IPS-20b (cell line): ENCODE measurements around the gene ZBTB18.

ENCODE experiments used
- H3K27ac ChIP-seq: one replicate; pipeline ENCODE4 v1.5.1; 2013; ENCODE audit warnings: low read length
- H3K27me3 ChIP-seq: 2 replicates; pipeline ENCODE4 v1.6.1; 2013; ENCODE audit warnings: mild to moderate bottlenecking, low read length, inconsistent platforms; ENCODE audit not compliant: insufficient read depth
- H3K36me3 ChIP-seq: 2 replicates; pipeline ENCODE4 v1.6.1; 2013; ENCODE audit warnings: low read depth, mild to moderate bottlenecking, inconsistent platforms, low read length, moderate library complexity; ENCODE audit not compliant: insufficient read depth
- H3K4me1 ChIP-seq: 2 replicates; pipeline ENCODE4 v1.6.1; 2013; ENCODE audit warnings: mild to moderate bottlenecking, control low read depth, inconsistent platforms, low read length, moderate library complexity; ENCODE audit not compliant: insufficient read depth
- H3K4me3 ChIP-seq: 2 replicates; pipeline ENCODE4 v1.5.1; 2013; ENCODE audit warnings: mild to moderate bottlenecking, low read length, inconsistent platforms
- H3K9ac ChIP-seq: 2 replicates; pipeline ENCODE4 v1.6.1; 2013; ENCODE audit warnings: low read depth, mild to moderate bottlenecking, inconsistent platforms, low read length, moderate library complexity
- H3K9me3 ChIP-seq: 2 replicates; pipeline ENCODE4 v1.6.1; 2013; ENCODE audit warnings: mild to moderate bottlenecking, low read depth, low read length, inconsistent platforms; ENCODE audit not compliant: insufficient read depth

Gene ZBTB18

GRCh38 chr1:244104309-244105060, 53.4 kb downstream of the ZBTB18 start:
- no peaks in the 10 kb centered on the region for H3K27me3 ChIP-seq

GRCh38 chr1:244106176-244106575, 55.1 kb downstream of the ZBTB18 start:
- Histone ChIP-seq H3K27ac (no peak overlapping the region), H3K27me3 (no peaks in the 10 kb centered on the region), H3K4me3 (no peak overlapping the region), H3K9me3 (no peaks in the 10 kb centered on the region), H3K9ac (no peak overlapping the region), H3K4me1 (no peaks in the 10 kb centered on the region; the same call in 1 of the 2 replicates), H3K36me3 (no peaks in the 10 kb centered on the region)

More at GRCh38 chr1:244104309-244105060, 53.4 kb downstream of the ZBTB18 start:
- no peak overlapping the region for H3K27ac ChIP-seq
- no peak overlapping the region for H3K9ac ChIP-seq
- H3K9me3 ChIP-seq, result no peaks in the 10 kb centered on the region; the same call in 1 of the 2 replicates
- no peaks in the 10 kb centered on the region for H3K4me1 ChIP-seq
- H3K36me3 ChIP-seq, result no peaks in the 10 kb centered on the region
- H3K4me3 ChIP-seq, result no peak overlapping the region
